ENCODE data around the gene SORBS1.

SORBS1 gene

GRCh38 chr10:95306851-95307250, 254.3 kb downstream of the SORBS1 start:
- no peak for DNase-seq

GRCh38 chr10:95306318-95306650, 254.9 kb downstream of the SORBS1 start:
- no peak for DNase-seq

- DNase-seq = no peak
Observed at GRCh38 chr10:95305606-95306317, 255.4 kb downstream of the SORBS1 start.

GRCh38 chr10:95304976-95305375, 256.2 kb downstream of the SORBS1 start:
- no peak for DNase-seq

GRCh38 chr10:95304463-95304862, 256.7 kb downstream of the SORBS1 start:
- DNase-seq = no peak

- DNase-seq = no peak
Observed at GRCh38 chr10:95303950-95304349, 257.2 kb downstream of the SORBS1 start.

- no peak for DNase-seq
Observed at GRCh38 chr10:95303535-95303934, 257.6 kb downstream of the SORBS1 start.

- DNase-seq = no peak
Observed at GRCh38 chr10:95300022-95300539, 261.1 kb downstream of the SORBS1 start.

GRCh38 chr10:95297402-95297801, 263.8 kb downstream of the SORBS1 start:
- no peak for DNase-seq

- no peak for DNase-seq
Observed at GRCh38 chr10:95296764-95297163, 264.4 kb downstream of the SORBS1 start.

- DNase-seq = peak; percentile 80
Observed at GRCh38 chr10:95295031-95295755, 266.0 kb downstream of the SORBS1 start.

- DNase-seq = no peak
Observed at GRCh38 chr10:95293631-95294030, 267.5 kb downstream of the SORBS1 start.

- no peak for DNase-seq
Observed at GRCh38 chr10:95291365-95292039, 269.7 kb downstream of the SORBS1 start.

GRCh38 chr10:95290461-95291364, 270.5 kb downstream of the SORBS1 start, which contains the start of gene PDLIM1:
PDLIM1 (minus strand) TSS chr10:95291003; CDS start chr10:95290915, 88 bp downstream.
- peak; percentile 67 for DNase-seq

- DNase-seq = peak; percentile 38
Observed at GRCh38 chr10:95289921-95290421, 271.2 kb downstream of the SORBS1 start.

GRCh38 chr10:95289003-95289920, 271.9 kb downstream of the SORBS1 start:
- DNase-seq = peak; percentile 88

GRCh38 chr10:95288303-95288702, 272.9 kb downstream of the SORBS1 start:
- peak; percentile 43 for DNase-seq

- no peak for DNase-seq
Observed at GRCh38 chr10:95287281-95287680, 273.9 kb downstream of the SORBS1 start.

GRCh38 chr10:95286707-95287106, 274.5 kb downstream of the SORBS1 start:
- no peak for DNase-seq

GRCh38 chr10:95285556-95285955, 275.6 kb downstream of the SORBS1 start:
- no peak for DNase-seq

- no peak for DNase-seq
Observed at GRCh38 chr10:95284807-95285206, 276.4 kb downstream of the SORBS1 start.

Data from NCI-H69 (cell line).